ENCODE data around the gene RHOD.

The RHOD gene

DNA sequence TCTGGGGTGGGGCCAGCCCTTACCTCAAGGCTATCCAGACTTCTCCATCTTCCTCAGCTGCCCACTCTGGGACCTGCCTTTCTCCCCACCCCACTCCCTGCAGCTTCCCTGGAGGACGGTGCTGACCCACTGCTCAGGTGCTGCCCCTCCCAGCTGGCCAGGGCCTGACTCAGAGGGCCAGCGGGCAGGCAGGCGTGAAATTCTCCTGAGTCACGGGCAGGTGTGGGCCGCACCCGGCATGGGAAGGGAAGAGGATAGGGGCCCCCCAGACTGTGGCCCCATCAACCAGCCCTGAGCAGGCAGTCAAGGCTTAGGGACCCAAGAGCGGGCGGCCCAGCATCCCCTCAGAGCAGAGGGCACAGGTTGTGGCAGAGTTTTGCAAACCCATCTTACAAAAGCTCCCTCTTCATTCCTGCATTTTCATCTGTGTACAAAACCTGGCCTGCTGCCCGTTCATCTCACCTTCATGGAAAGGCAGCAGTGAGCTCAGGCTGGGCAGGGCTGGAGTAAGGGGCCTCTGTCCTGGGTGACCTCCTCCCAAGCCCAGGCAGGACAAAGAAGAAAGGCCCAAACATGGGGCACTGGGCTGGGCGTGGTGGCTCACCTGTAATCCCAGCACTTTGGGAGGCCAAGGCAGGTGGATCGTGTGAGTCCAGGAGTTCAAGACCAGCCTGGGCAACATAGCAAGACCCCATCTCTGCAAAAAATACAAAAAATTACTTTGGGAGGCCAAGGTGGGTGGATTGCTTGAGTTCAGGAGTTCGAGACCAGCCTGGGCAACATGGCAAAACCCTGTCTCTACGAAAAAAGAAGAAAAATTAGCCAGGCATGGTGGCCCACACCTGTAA, 6.1 kb downstream of the RHOD start:
- TF ChIP-seq TCF12 (IDR thresholded peaks at IDR 0.05; ENCODE audit: low read depth) (peak; percentile 97), YY1 (IDR thresholded peaks at IDR 0.05; ENCODE audit: low read depth) (no peak), NFIC (IDR thresholded peaks at IDR 0.05) (peak; percentile 79), RAD21 (IDR thresholded peaks at IDR 0.05; ENCODE audit: low read depth) (no peak), EGR1 (IDR thresholded peaks at IDR 0.05) (no peak), FOXM1 (IDR thresholded peaks at IDR 0.05; ENCODE audit: borderline replicate concordance, low read depth) (peak; percentile 42; the same call in 1 of the 2 replicates), CREB1 (IDR thresholded peaks at IDR 0.05; ENCODE audit: low read depth) (no peak), TAF1 (IDR thresholded peaks at IDR 0.05; ENCODE audit: low read depth) (no peak), EP300 (IDR thresholded peaks at IDR 0.05; ENCODE audit: borderline replicate concordance) (peak; percentile 88), TEAD4 (IDR thresholded peaks at IDR 0.05) (peak; percentile 73), ZBTB7A (IDR thresholded peaks at IDR 0.05; ENCODE audit: low read depth) (peak; percentile 52; the same call in 1 of the 2 replicates), CEBPB (IDR thresholded peaks at IDR 0.05) (no peak)
- TF ChIP-seq, protein P1, sequence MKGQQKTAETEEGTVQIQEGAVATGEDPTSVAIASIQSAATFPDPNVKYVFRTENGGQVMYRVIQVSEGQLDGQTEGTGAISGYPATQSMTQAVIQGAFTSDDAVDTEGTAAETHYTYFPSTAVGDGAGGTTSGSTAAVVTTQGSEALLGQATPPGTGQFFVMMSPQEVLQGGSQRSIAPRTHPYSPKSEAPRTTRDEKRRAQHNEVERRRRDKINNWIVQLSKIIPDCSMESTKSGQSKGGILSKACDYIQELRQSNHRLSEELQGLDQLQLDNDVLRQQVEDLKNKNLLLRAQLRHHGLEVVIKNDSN (IDR thresholded peaks at IDR 0.05): peak; percentile 16; the same call in 1 of the 2 replicates
- TF ChIP-seq, protein P2, sequence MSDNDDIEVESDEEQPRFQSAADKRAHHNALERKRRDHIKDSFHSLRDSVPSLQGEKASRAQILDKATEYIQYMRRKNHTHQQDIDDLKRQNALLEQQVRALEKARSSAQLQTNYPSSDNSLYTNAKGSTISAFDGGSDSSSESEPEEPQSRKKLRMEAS (IDR thresholded peaks at IDR 0.05): no peak
- TF ChIP-seq, protein P3, sequence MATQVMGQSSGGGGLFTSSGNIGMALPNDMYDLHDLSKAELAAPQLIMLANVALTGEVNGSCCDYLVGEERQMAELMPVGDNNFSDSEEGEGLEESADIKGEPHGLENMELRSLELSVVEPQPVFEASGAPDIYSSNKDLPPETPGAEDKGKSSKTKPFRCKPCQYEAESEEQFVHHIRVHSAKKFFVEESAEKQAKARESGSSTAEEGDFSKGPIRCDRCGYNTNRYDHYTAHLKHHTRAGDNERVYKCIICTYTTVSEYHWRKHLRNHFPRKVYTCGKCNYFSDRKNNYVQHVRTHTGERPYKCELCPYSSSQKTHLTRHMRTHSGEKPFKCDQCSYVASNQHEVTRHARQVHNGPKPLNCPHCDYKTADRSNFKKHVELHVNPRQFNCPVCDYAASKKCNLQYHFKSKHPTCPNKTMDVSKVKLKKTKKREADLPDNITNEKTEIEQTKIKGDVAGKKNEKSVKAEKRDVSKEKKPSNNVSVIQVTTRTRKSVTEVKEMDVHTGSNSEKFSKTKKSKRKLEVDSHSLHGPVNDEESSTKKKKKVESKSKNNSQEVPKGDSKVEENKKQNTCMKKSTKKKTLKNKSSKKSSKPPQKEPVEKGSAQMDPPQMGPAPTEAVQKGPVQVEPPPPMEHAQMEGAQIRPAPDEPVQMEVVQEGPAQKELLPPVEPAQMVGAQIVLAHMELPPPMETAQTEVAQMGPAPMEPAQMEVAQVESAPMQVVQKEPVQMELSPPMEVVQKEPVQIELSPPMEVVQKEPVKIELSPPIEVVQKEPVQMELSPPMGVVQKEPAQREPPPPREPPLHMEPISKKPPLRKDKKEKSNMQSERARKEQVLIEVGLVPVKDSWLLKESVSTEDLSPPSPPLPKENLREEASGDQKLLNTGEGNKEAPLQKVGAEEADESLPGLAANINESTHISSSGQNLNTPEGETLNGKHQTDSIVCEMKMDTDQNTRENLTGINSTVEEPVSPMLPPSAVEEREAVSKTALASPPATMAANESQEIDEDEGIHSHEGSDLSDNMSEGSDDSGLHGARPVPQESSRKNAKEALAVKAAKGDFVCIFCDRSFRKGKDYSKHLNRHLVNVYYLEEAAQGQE (IDR thresholded peaks at IDR 0.05; ENCODE audit: low read depth): no peak

DNA sequence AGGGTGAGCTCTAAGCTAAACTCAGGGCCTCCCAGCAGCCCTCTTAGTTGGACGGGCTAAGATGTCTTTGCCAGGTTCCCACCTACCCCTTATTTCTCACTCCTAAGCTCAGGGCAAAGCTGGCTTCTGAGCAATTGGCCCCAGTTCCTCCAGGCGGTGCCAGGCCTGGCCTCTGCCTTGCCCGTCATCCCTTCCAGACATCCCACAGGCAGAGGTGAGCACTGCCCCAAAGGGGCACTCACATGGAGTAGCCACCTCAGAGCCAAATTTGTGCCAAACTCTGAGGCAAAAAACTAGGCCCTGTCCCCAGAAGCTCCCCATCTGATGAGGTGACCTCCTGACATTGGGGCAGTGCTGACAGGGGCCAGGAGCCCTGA, 9.7 kb downstream of the RHOD start:
- no peak for TF ChIP-seq YY1 (IDR thresholded peaks at IDR 0.05; ENCODE audit: low read depth)
- TF ChIP-seq TEAD4 (IDR thresholded peaks at IDR 0.05): no peak
- TF ChIP-seq FOXM1 (IDR thresholded peaks at IDR 0.05; ENCODE audit: borderline replicate concordance, low read depth): no peak
- TF ChIP-seq, protein P1 (IDR thresholded peaks at IDR 0.05): no peak

DNA sequence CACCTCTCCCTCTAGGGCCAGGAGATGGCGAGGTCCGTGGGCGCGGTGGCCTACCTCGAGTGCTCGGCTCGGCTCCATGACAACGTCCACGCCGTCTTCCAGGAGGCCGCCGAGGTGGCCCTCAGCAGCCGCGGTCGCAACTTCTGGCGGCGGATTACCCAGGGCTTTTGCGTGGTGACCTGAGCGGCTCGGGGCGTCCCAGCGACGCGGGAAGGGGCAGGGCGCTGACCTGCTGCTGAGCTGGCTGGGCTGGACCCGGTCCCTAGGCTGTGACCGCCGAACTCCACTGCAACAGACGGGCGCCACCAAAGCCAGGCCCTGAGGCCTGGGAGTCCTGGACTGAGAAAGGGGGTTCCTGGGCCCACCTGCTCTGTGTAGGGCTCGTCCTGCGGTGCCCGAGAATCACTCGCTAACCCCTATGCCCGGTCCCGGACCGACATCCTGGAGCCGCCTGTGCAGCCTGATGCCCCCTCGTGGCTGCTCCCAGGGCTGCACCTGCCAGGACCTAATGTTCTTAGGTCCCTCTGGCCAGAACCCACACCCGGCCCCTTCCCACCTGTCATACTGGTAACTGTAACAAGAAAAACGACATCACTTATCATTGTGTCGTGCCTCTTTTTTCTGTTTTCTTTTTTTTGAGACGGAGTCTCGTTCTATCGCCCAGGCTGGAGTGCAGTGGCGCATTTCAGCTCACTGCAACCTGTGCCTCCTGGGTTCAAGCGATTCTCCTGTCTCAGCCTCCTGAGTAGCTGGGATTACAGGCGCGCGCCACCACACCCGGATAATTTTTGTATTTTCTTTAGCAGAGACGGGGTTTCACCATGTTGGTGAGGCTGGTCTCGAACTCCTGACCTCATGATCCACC, 15.0 kb downstream of the RHOD start:
- TF ChIP-seq YY1 (IDR thresholded peaks at IDR 0.05; ENCODE audit: low read depth) (no peak), RAD21 (IDR thresholded peaks at IDR 0.05; ENCODE audit: low read depth) (peak; percentile 24; the same call in 1 of the 2 replicates), NFIC (IDR thresholded peaks at IDR 0.05) (no peak), EP300 (IDR thresholded peaks at IDR 0.05; ENCODE audit: borderline replicate concordance) (no peak), EGR1 (IDR thresholded peaks at IDR 0.05) (no peak)

DNA sequence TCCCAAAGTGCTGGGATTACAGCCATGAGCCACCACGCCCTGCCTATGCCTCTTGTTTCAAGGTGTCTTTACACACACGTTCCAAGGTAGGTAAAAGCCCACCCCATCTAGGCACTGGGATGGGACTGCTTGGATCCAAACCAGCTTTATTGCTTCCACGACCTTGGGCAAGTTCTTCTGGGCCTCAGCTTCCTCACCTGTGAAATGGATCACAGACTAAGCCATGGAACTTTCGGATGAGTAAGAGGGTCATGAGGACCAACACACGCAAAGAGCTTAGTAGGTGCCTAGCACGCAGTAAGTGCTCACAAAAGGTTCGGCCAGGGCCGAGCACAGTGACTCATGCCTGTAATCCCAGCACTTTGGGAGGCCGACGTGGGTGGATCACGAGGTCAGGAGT, 15.6 kb downstream of the RHOD start:
- TF ChIP-seq TCF12 (IDR thresholded peaks at IDR 0.05; ENCODE audit: low read depth): no peak
- TF ChIP-seq FOXM1 (IDR thresholded peaks at IDR 0.05; ENCODE audit: borderline replicate concordance, low read depth): no peak
- TF ChIP-seq, protein P3 (IDR thresholded peaks at IDR 0.05; ENCODE audit: low read depth): no peak
- TF ChIP-seq NFIC (IDR thresholded peaks at IDR 0.05): no peak

DNA sequence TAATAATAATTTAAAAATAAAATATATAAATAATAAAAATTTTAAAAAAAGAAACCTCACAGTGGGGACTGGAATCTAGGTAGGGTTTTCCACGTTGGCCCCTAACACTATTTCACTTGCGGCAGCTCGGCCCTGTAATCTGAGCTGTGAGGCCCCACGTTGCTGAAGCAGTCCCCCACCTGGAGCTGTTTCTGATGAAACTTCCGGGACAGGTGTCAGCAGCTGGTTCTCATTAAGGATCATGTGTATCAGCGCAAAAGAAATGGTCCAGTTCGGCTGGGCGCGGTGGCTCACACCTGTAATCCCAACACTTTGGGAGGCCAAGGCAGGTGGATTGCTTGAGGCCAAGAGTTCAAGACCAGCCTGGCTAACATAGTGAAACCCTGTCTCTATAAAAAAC, 17.3 kb downstream of the RHOD start:
- TF ChIP-seq NFIC (IDR thresholded peaks at IDR 0.05): no peak
- no peak for TF ChIP-seq CREB1 (IDR thresholded peaks at IDR 0.05; ENCODE audit: low read depth)
- no peak for TF ChIP-seq EP300 (IDR thresholded peaks at IDR 0.05; ENCODE audit: borderline replicate concordance)
- TF ChIP-seq, protein P2 (IDR thresholded peaks at IDR 0.05): no peak
- TF ChIP-seq EGR1 (IDR thresholded peaks at IDR 0.05): no peak
- no peak for TF ChIP-seq ZBTB7A (IDR thresholded peaks at IDR 0.05; ENCODE audit: low read depth)
- TF ChIP-seq YY1 (IDR thresholded peaks at IDR 0.05; ENCODE audit: low read depth): no peak
- TF ChIP-seq RAD21 (IDR thresholded peaks at IDR 0.05; ENCODE audit: low read depth): no peak
- no peak for TF ChIP-seq FOXM1 (IDR thresholded peaks at IDR 0.05; ENCODE audit: borderline replicate concordance, low read depth)
- TF ChIP-seq, protein P3 (IDR thresholded peaks at IDR 0.05; ENCODE audit: low read depth): no peak
- no peak for TF ChIP-seq TAF1 (IDR thresholded peaks at IDR 0.05; ENCODE audit: low read depth)
- no peak for TF ChIP-seq CEBPB (IDR thresholded peaks at IDR 0.05)
- TF ChIP-seq TCF12 (IDR thresholded peaks at IDR 0.05; ENCODE audit: low read depth): no peak
- TF ChIP-seq TEAD4 (IDR thresholded peaks at IDR 0.05): no peak
- TF ChIP-seq, protein P1 (IDR thresholded peaks at IDR 0.05): no peak
